ENCODE results near the gene MAP2K4.
A peak's percentile ranks its signal among the peaks of the same experiment; 100 is the strongest.
"Not testable (repeated sequence)": the region's sequence is repeated elsewhere in the genome, so short reads cannot be mapped to it uniquely, and the experiment has no call there.

Gene MAP2K4

GRCh38 chr17:12162187-12162586, 141.5 kb downstream of the MAP2K4 start:
- not testable (repeated sequence) for DNase-seq (ENCODE audit: low spot score)

DNA sequence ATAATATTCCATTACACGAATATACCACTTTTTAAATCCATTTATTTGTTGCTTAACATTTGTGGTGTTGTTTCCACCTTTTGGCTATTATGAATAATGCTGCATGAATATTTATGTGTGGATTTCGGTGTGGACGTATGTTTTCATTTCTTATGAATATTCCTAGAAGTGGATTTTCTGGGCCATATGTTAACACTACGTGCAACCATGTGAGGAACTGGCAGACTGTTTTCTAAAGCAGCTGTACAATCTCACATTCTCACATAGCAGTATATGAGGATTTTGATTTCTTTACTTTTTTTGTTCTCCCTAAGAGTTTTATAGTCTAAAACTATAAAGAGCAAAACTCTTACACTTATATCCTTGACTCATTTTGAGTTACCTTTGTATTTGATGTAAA, 143.4 kb downstream of the MAP2K4 start:
- DNase-seq (ENCODE audit: low spot score) = no peak

DNA sequence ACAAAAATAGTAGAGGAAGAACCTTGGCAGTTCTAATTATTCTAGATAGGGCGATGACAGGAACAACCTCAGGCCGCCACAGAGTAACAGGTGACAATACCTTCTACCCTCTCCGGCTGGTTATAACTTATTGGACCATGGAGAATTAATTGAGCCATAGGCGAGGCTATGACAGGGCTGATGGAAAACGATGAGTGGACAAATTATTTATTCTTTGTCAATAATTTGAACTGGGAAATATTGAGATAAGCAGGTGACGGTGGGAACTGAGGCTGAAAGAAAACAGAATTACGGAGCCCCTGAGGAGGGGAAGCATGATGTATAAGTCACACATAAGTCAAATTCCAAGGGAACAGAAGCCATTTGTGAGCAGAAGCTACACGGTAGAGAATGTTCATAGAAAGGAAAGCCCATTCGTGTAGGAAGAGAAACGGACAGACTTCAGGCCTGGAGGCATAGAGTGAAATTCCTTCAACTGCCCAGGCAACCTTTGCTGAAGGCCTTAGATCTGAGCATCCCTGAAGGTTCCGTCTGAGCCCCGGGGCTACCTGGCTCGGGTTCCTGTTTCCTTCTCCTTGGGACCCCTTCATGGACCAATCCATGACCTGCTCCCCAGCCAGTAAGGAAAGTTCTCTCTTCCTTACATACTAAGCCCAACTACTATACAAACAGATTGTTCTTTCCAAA, 158.1 kb downstream of the MAP2K4 start:
- no peak for DNase-seq (ENCODE audit: low spot score)

DNA sequence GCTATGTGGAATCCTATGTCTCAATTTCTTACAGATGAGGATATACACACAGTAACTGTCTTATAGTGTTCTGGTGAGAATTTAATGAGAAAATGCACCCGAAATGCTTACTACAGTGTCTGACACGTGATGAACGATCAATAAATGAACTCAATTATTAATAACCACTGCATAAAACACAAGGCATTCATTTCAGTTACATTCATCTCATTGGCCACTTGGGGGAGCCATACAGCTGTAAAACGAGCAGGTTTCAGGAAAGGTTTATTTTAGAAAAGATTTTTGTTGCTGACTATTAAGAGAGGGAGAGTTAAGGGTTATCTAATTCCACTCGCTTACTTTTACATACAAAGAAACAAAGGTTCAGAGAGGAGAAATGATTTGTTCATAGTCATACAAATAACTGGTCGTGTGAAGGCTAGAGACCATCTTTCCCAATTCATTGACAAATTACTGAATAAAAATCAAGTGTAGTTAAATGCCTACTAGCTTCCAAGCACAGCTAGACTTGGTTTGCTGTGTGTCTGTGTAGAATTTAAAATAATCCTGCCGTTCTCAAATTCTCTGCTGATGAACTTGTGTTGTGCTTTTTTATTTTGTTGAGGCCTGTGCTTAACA, 160.1 kb downstream of the MAP2K4 start:
- DNase-seq (ENCODE audit: low spot score) = peak; percentile 37

DNA sequence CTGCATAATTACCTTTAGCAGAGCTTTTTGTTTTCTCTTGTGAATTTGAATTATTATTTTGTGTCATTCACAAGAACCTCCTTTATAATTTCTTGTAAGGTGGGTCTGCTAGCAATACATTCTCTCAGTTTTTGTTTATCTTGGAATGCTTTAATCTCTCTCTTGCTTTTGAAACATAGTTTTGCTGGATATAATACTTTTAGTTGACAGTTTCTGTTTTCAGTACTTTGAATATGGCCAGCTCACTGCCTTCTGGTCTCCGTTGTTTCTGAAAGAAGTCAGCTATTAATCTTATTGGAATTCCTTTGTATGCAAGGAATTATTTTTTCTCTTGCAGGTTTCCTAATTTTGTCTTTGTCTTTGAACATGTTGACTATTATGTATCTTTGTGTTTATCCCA, 167.0 kb downstream of the MAP2K4 start:
- no peak for DNase-seq (ENCODE audit: low spot score)

- no peak for DNase-seq (ENCODE audit: low spot score)
Measured at GRCh38 chr17:12193144-12193735, 172.6 kb downstream of the MAP2K4 start.

Measured in iPS-NIHi11 (cell line).